ENCODE data around the gene GUCY2C. TPM values are rescaled to one million over a fixed set of nuclear protein-coding genes. Genes with fewer than 3 reads are reported as not detected.
A peak's percentile ranks its signal among the peaks of the same experiment; 100 is the strongest.

GUCY2C gene
- total RNA-seq, 4 donors from 2014 or later = 20.5 to 87.4 (median 77.5) TPM

DNA sequence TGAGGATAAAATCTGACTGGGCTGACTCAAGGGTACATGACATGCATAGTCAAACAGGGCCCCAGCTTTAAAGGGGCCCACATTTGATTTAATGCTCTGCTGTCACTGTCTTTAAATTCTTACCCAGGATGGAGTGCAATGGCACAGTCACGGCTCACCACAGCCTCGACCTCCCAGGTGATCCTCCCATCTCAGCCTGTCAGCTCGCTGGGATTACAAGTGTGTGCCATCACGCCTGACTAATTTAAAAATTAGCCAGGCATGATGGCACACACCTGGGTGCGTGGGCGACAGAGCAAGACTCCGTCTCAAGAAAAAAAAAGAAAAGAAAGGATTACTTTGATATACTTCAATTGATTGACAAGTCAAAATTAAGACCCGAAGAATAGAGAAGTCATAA is 119.5 kb downstream of the GUCY2C start:
- no peak overlapping the region for H3K4me3 ChIP-seq
- H3K27ac ChIP-seq = no peak overlapping the region
- H3K27me3 ChIP-seq = no peaks in the 10 kb centered on the region
- intact Hi-C loops (cut with DNase I; ENCODE audit: low total_unique reads) = no loop called here
- H3K36me3 ChIP-seq = no peaks in the 10 kb centered on the region
- H3K4me1 ChIP-seq = peaks cover 0 to 9% (median 4%) of the 10 kb centered on the region in 4 donors
- WGBS, 2 donors (ENCODE audit: low coverage in 1 of 2) = 68 to 79% methylated on average over 7 to 8 of the region's 8 CpGs
- in situ Hi-C loops (cut with MboI; ENCODE audit: low pct_ligation_motif_present in 1 of 4, low pct_unique_long_range_greater_than_20kb in 1 of 4, low sequenced_read_pairs in 3 of 4) = no loop called here
- TF ChIP-seq, protein P1, sequence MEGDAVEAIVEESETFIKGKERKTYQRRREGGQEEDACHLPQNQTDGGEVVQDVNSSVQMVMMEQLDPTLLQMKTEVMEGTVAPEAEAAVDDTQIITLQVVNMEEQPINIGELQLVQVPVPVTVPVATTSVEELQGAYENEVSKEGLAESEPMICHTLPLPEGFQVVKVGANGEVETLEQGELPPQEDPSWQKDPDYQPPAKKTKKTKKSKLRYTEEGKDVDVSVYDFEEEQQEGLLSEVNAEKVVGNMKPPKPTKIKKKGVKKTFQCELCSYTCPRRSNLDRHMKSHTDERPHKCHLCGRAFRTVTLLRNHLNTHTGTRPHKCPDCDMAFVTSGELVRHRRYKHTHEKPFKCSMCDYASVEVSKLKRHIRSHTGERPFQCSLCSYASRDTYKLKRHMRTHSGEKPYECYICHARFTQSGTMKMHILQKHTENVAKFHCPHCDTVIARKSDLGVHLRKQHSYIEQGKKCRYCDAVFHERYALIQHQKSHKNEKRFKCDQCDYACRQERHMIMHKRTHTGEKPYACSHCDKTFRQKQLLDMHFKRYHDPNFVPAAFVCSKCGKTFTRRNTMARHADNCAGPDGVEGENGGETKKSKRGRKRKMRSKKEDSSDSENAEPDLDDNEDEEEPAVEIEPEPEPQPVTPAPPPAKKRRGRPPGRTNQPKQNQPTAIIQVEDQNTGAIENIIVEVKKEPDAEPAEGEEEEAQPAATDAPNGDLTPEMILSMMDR (IDR thresholded peaks at IDR 0.05) = no peak
- TF ChIP-seq POLR2AphosphoS5 (IDR thresholded peaks at IDR 0.05) = no peak
- no peak for TF ChIP-seq POLR2A (IDR thresholded peaks at IDR 0.05)
- TF ChIP-seq EP300 (IDR thresholded peaks at IDR 0.05; ENCODE audit: low read depth) = no peak
- no peaks in the 10 kb centered on the region for H3K9me3 ChIP-seq
- no peak for DNase-seq

DNA sequence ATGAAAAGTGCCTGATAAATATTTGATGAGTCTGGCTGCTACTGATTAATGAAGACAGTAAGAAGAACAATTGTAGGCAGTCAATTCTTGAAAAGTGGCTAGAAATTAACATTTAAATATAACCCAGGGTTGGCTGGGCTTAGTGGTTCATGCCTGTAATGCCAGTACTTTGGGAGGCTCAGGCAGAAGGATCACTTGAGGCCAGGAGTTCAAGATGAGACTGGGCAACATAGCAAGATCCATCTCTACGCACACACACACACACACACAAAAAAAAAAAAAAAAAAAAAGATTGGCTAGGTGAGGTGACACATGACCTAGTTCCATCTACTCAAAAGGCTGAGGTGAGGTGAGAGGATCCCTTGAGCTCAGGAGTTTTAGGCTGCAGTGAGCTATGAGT is 120.8 kb downstream of the GUCY2C start:
- in situ Hi-C loops (cut with MboI; ENCODE audit: low pct_ligation_motif_present in 1 of 4, low pct_unique_long_range_greater_than_20kb in 1 of 4, low sequenced_read_pairs in 3 of 4) = no loop called here
- no peak overlapping the region for H3K4me3 ChIP-seq
- intact Hi-C loops (cut with DNase I; ENCODE audit: low total_unique reads) = no loop called here
- TF ChIP-seq, protein P1 (IDR thresholded peaks at IDR 0.05) = no peak
- TF ChIP-seq EP300 (IDR thresholded peaks at IDR 0.05; ENCODE audit: low read depth) (no peak), POLR2AphosphoS5 (IDR thresholded peaks at IDR 0.05) (no peak), POLR2A (IDR thresholded peaks at IDR 0.05) (no peak)
- H3K36me3 ChIP-seq = no peaks in the 10 kb centered on the region
- 81% methylated on average over 1 of the region's 1 CpG; no CpG with 5 or more reads in 1 of the 2 donors for WGBS, 2 donors (ENCODE audit: low coverage in 1 of 2)
- peaks cover 0 to 9% (median 4%) of the 10 kb centered on the region in 4 donors for H3K4me1 ChIP-seq
- no peaks in the 10 kb centered on the region for H3K27me3 ChIP-seq
- H3K27ac ChIP-seq = no peak overlapping the region
- DNase-seq = no peak
- no peaks in the 10 kb centered on the region for H3K9me3 ChIP-seq

DNA sequence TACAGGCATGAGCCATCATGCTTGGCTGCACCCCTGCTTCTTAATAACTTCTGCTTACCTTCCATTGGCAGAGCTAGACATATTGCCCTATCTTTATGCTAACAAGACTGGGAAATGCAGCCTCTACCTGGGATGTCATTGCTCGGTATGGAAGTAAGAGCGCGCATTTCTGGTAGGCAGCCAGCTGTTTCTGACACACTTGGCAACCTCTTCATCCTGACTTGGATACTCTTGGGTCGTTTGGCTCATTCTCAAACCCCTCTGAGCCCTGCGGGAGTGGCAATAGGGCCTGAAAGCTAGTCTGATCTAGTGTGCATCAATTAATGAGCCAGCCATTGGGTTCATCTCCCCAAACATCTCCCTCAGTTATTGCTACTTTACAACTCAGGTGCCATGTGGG is 123.3 kb downstream of the GUCY2C start:
- Histone ChIP-seq H3K9me3 (no peaks in the 10 kb centered on the region), H3K4me1 (peaks cover 0 to 18% (median 9%) of the 10 kb centered on the region in 4 donors), H3K4me3 (no peak overlapping the region), H3K36me3 (no peaks in the 10 kb centered on the region), H3K27me3 (no peaks in the 10 kb centered on the region), H3K27ac (no peak overlapping the region)
- intact Hi-C loops (cut with DNase I; ENCODE audit: low total_unique reads) = no loop called here
- in situ Hi-C loops (cut with MboI; ENCODE audit: low pct_ligation_motif_present in 1 of 4, low pct_unique_long_range_greater_than_20kb in 1 of 4, low sequenced_read_pairs in 3 of 4) = no loop called here
- 82 to 90% methylated on average over 4 to 5 of the region's 5 CpGs for WGBS, 2 donors (ENCODE audit: low coverage in 1 of 2)
- no peak for DNase-seq
- TF ChIP-seq EP300 (IDR thresholded peaks at IDR 0.05; ENCODE audit: low read depth) = no peak
- TF ChIP-seq, protein P1 (IDR thresholded peaks at IDR 0.05) = no peak
- TF ChIP-seq POLR2AphosphoS5 (IDR thresholded peaks at IDR 0.05) = no peak
- no peak for TF ChIP-seq POLR2A (IDR thresholded peaks at IDR 0.05)

DNA sequence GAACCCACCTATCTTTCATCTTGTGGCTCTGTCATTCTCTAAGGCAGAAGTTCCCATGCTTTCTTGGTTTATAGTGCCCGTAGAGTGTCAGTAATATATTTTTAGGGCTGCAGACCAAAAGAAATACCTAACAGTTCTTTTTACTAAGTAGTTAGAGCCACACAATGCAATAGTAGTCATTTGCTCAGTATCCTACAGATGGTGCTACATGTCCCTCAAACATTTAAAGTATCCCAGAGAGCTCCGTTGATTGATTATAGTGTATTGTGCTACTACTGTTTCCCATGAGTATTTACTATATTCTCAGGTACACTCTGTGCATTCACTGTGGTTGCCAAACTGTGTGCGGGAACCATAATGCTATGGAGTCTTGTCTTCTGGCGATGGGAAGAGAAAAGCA is 124.0 kb downstream of the GUCY2C start:
- TF ChIP-seq EP300 (IDR thresholded peaks at IDR 0.05; ENCODE audit: low read depth) = no peak
- TF ChIP-seq, protein P1 (IDR thresholded peaks at IDR 0.05) = peak in 1 of 5 experiments; percentile 12
- intact Hi-C loops (cut with DNase I; ENCODE audit: low total_unique reads) = no loop called here
- H3K36me3 ChIP-seq = no peaks in the 10 kb centered on the region
- no peak for DNase-seq
- no peaks in the 10 kb centered on the region for H3K27me3 ChIP-seq
- no peaks in the 10 kb centered on the region for H3K9me3 ChIP-seq
- in situ Hi-C loops (cut with MboI; ENCODE audit: low pct_ligation_motif_present in 1 of 4, low pct_unique_long_range_greater_than_20kb in 1 of 4, low sequenced_read_pairs in 3 of 4) = no loop called here
- no peak overlapping the region for H3K4me3 ChIP-seq
- WGBS, 2 donors (ENCODE audit: low coverage in 1 of 2) = 72 to 91% methylated on average over 3 to 4 of the region's 4 CpGs
- peaks cover 0 to 23% (median 13%) of the 10 kb centered on the region in 4 donors for H3K4me1 ChIP-seq
- no peak overlapping the region for H3K27ac ChIP-seq
